ENCODE data around the gene UBXN4.
"Not testable (repeated sequence)": the region's sequence is repeated elsewhere in the genome, so short reads cannot be mapped to it uniquely, and the experiment has no call there.

The UBXN4 gene

GRCh38 chr2:135792401-135793150 is 50.9 kb downstream of the UBXN4 start:
- Histone ChIP-seq H3K27ac (no peak overlapping the region), H3K4me3 (no peak overlapping the region)
- no peak for DNase-seq (ENCODE audit: low spot score)
- no peak for TF ChIP-seq CTCF (IDR thresholded peaks at IDR 0.05)

- H3K27ac ChIP-seq, result not testable (repeated sequence)
Measured at GRCh38 chr2:135795641-135796040, 54.0 kb downstream of the UBXN4 start.

GRCh38 chr2:135796606-135797005 is 55.0 kb downstream of the UBXN4 start:
- DNase-seq (ENCODE audit: low spot score), result no peak
- no peak for TF ChIP-seq CTCF (IDR thresholded peaks at IDR 0.05)
- H3K4me3 ChIP-seq, result no peak overlapping the region
- no peak overlapping the region for H3K27ac ChIP-seq

More at GRCh38 chr2:135795641-135796040, 54.0 kb downstream of the UBXN4 start:
- not testable (repeated sequence) for DNase-seq (ENCODE audit: low spot score); H3K4me3 ChIP-seq

GRCh38 chr2:135797497-135798274 is 56.0 kb downstream of the UBXN4 start:
- no peak for DNase-seq (ENCODE audit: low spot score)

GRCh38 chr2:135798275-135798705 is 56.6 kb downstream of the UBXN4 start:
- no peak overlapping the region for H3K4me3 ChIP-seq
- no peak for TF ChIP-seq CTCF (IDR thresholded peaks at IDR 0.05)
- DNase-seq (ENCODE audit: low spot score), result no peak
- H3K27ac ChIP-seq, result no peak overlapping the region

More at GRCh38 chr2:135797497-135798274, 56.0 kb downstream of the UBXN4 start:
- Histone ChIP-seq H3K4me3 (no peak overlapping the region), H3K27ac (no peak overlapping the region)
- peak; percentile 63 for TF ChIP-seq CTCF (IDR thresholded peaks at IDR 0.05)

GRCh38 chr2:135798762-135799161 is 57.1 kb downstream of the UBXN4 start:
- TF ChIP-seq CTCF (IDR thresholded peaks at IDR 0.05), result no peak
- Histone ChIP-seq H3K27ac (no peak overlapping the region), H3K4me3 (no peak overlapping the region)
- no peak for DNase-seq (ENCODE audit: low spot score)

GRCh38 chr2:135799738-135800137 is 58.1 kb downstream of the UBXN4 start:
- DNase-seq (ENCODE audit: low spot score), result no peak
- Histone ChIP-seq H3K27ac (no peak overlapping the region), H3K4me3 (no peak overlapping the region)
- no peak for TF ChIP-seq CTCF (IDR thresholded peaks at IDR 0.05)

All from coronary artery (tissue), 2 donors.